K562 (cell line): Measurements from ENCODE around the gene BEST2. TPM values are rescaled to one million over a fixed set of nuclear protein-coding genes. Genes with fewer than 3 reads are reported as not detected.

ENCODE experiments used
- CBX1 ChIP-seq: sonication (generic); IDR thresholded peaks from 2 replicates; pipeline ENCODE4 v1.6.1; 2016; ENCODE audit warnings: antibody characterized with exemption, low read depth, mild to moderate bottlenecking
- HOXB6 ChIP-seq: fragments of 250-450 bp; sonication (Bioruptor Pico); IDR thresholded peaks from 2 replicates; pipeline ENCODE4 v1.5.1; 2022; ENCODE audit warnings: mild to moderate bottlenecking, borderline replicate concordance
- MXD1 ChIP-seq: fragments of 250-450 bp; sonication (Bioruptor Pico); IDR thresholded peaks from 2 replicates; pipeline ENCODE4 v1.8.0; 2021; ENCODE audit warnings: borderline replicate concordance, mild to moderate bottlenecking, moderate library complexity; ENCODE audit not compliant: poor library complexity, severe bottlenecking
- RBBP5 ChIP-seq: fragments of 200-600 bp; sonication (generic); IDR thresholded peaks from 2 replicates; pipeline ENCODE4 v1.6.1; 2012; ENCODE audit warnings: borderline replicate concordance, mild to moderate bottlenecking, low read length, control low read depth, inconsistent platforms; ENCODE audit not compliant: insufficient read depth, poor library complexity, severe bottlenecking
- ZBTB40 ChIP-seq, 2 experiments: fragments of 450-650 bp in 1 of 2; sonication (generic) in 1 of 2; formaldehyde crosslinking in 1 of 2; IDR thresholded peaks; 2 replicates each; pipeline versions ENCODE4 v1.7.1 to v1.9.0; 2016 to 2022; ENCODE audit warnings: inconsistent platforms in 1 of 2, mild to moderate bottlenecking in 1 of 2, missing genetic modification reagents in 1 of 2
- ZNF121 ChIP-seq: sonication (generic); formaldehyde crosslinking; conservative IDR thresholded peaks from 2 replicates; pipeline ENCODE4 v1.8.0; 2022; ENCODE audit warnings: missing genetic modification reagents
- polyA plus RNA-seq, 8 experiments: library from polyadenylated mRNA; depleted of rRNA in 4 of 8; stranded (reverse) in 5 of 8; unstranded in 3 of 8; fragments of >200 nt; fragmentation: Nextera tagmentation in 2 of 8; fragmentation: Illumina TruSeq in 1 of 8; extraction: Ambion mirVana in 2 of 8; extraction: Trizol in 1 of 8; gene quantifications; 2 replicates each; pipeline versions ENCODE4 v1.2.1 to v1.2.3, GENCODE V29; 2011 to 2014; ENCODE audit warnings: inconsistent platforms in 1 of 8, missing spikeins in 1 of 8
- total RNA-seq, 7 experiments: library from RNA; depleted of rRNA in 6 of 7; stranded (reverse); fragments of >200 nt in 6 of 7; fragmentation: Illumina TruSeq in 2 of 7; extraction: Trizol in 2 of 7; gene quantifications; 2 replicates each; pipeline versions ENCODE4 v1.2.1 to v1.2.3, GENCODE V29; 2011 to 2021; ENCODE audit warnings: low replicate concordance in 1 of 7

Gene BEST2
- total and polyA plus RNA-seq, 9 of the 15 experiments (the other 6 are each of a cell fraction or from before 2014, with no cell fraction given), result not detected

DNA sequence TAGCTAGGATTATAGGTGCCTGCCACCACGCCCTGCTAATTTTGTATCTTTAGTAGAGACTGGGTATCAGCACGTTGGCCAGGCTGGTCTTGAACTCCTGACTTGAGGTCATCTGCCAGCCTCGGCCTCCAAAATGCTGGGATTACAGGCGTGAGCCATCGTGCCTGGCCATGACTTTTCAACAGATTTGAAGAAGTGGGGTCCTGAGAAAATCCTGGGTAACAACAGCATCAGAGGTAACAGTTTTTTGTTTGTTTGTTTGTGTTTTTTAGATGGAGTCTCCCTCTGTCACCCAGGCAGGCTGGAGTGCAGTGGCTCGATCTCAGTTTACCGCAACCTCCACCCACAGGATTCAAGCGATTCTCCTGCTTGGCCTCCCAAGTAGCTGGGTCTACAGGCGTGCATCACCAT, 43.4 kb downstream of the BEST2 start (continued):
- no peak for TF ChIP-seq RBBP5
- no peak for TF ChIP-seq MXD1
- no peak for TF ChIP-seq ZNF121 (CRISPR knock-in tag)
- TF ChIP-seq CBX1, result no peak
- TF ChIP-seq ZBTB40 (IDR thresholded peaks at IDR 0.05), result no peak
- no peak for TF ChIP-seq ZBTB40 (CRISPR knock-in tag; IDR thresholded peaks at IDR 0.05)
- TF ChIP-seq HOXB6, result no peak
- TF ChIP-seq, all 486 proteins: peak for 0
